Endometrial microvascular endothelial cells (primary cell): ENCODE data around the gene RNF41. TPM values are rescaled to one million over a fixed set of nuclear protein-coding genes. Genes with fewer than 3 reads are reported as not detected.
"Not testable (repeated sequence)": the region's sequence is repeated elsewhere in the genome, so short reads cannot be mapped to it uniquely, and the experiment has no call there.

Experiments
- in situ Hi-C: cut with HindIII; loops from 2 replicates; pipeline ENCODE4 v1.10.0; 2017; ENCODE audit warnings: low sequenced_read_pairs, low pct_unique_long_range_greater_than_20kb; ENCODE audit errors: inconsistent ontology term
- total RNA-seq: library from RNA; depleted of rRNA; stranded (reverse); fragments of >200 nt; gene quantifications from one replicate; pipeline ENCODE4 v1.2.3, GENCODE V29; 2015; ENCODE audit errors: inconsistent ontology term

RNF41 gene
- total RNA-seq = 57.4 TPM

GRCh38 chr12:56221757-56222530 is at the start of gene RNF41:
Gene RNF41 (minus strand): TSS chr12:56221922. CDS start chr12:56214047, 7,875 bp downstream.
- in situ Hi-C loops = no loop called here

- in situ Hi-C loops = no loop called here
Measured at GRCh38 chr12:56271031-56271430, 49.3 kb upstream of the RNF41 start.

GRCh38 chr12:56267443-56268071 is 45.8 kb upstream of the RNF41 start:
- in situ Hi-C loops = no loop called here

GRCh38 chr12:56266693-56267442 is 45.1 kb upstream of the RNF41 start, which contains the start of gene COQ10A:
Gene COQ10A (plus strand): TSS chr12:56266942. CDS start chr12:56267119, 177 bp downstream.
- in situ Hi-C loops = no loop called here

GRCh38 chr12:56266068-56266692 is 44.5 kb upstream of the RNF41 start:
- in situ Hi-C loops = not testable (repeated sequence)

- in situ Hi-C loops = not testable (repeated sequence)
Measured at GRCh38 chr12:56262955-56263354, 41.2 kb upstream of the RNF41 start.

GRCh38 chr12:56261503-56262232 is 39.9 kb upstream of the RNF41 start:
- in situ Hi-C loops = no loop called here

GRCh38 chr12:56260921-56261320 is 39.2 kb upstream of the RNF41 start:
- in situ Hi-C loops = no loop called here

- in situ Hi-C loops = no loop called here
Measured at GRCh38 chr12:56260380-56260779, 38.7 kb upstream of the RNF41 start.

GRCh38 chr12:56258820-56259183 is 37.1 kb upstream of the RNF41 start:
- in situ Hi-C loops = no loop called here

GRCh38 chr12:56258068-56258819 is 36.5 kb upstream of the RNF41 start, which contains the start of gene ANKRD52:
Gene ANKRD52 (minus strand): TSS chr12:56258384. CDS start chr12:56258269, 115 bp downstream.
- in situ Hi-C loops = no loop called here

- in situ Hi-C loops = no loop called here
Measured at GRCh38 chr12:56257491-56258067, 35.9 kb upstream of the RNF41 start.

- in situ Hi-C loops = no loop called here
Measured at GRCh38 chr12:56257071-56257470, 35.3 kb upstream of the RNF41 start.

- in situ Hi-C loops = no loop called here
Measured at GRCh38 chr12:56256326-56256960, 34.7 kb upstream of the RNF41 start.

GRCh38 chr12:56255671-56256070 is 33.9 kb upstream of the RNF41 start:
- in situ Hi-C loops = no loop called here

- in situ Hi-C loops = no loop called here
Measured at GRCh38 chr12:56253091-56253490, 31.4 kb upstream of the RNF41 start.

GRCh38 chr12:56252649-56253048 is 30.9 kb upstream of the RNF41 start:
- in situ Hi-C loops = no loop called here
